ENCODE results near the gene TUB. TPM values are rescaled to one million over a fixed set of nuclear protein-coding genes. Genes with fewer than 3 reads are reported as not detected.

The TUB gene
- total RNA-seq, 1 experiment from 2014 or later = not detected

- ChIA-PET POLR2A (ENCODE audit: unreplicated experiment) (no interaction called here), CTCF (no interaction called here)
- no peaks in the 10 kb centered on the region for H3K9me2 ChIP-seq (ENCODE audit: insufficient read depth)
- no peak for TF ChIP-seq EZH2 (IDR thresholded peaks at IDR 0.05; ENCODE audit: low read depth)
- TF ChIP-seq CTCF (conservative IDR thresholded peaks at IDR 0.05) = no peak
- no peaks in the 10 kb centered on the region for H3F3A ChIP-seq (ENCODE audit: insufficient read depth, low read depth)
- H3K36me3 ChIP-seq (ENCODE audit: low read depth) = no peaks in the 10 kb centered on the region
- no peak overlapping the region for H3K4me3 ChIP-seq
- no peak for DNase-seq
- H3K79me2 ChIP-seq (ENCODE audit: low read depth) = no peaks in the 10 kb centered on the region
- intact Hi-C loops (cut with micrococcal nuclease; ENCODE audit: unreplicated experiment) = no loop called here
- H2AFZ ChIP-seq = no peak overlapping the region
- H3K4me1 ChIP-seq (replicated peaks; ENCODE audit: insufficient read depth) = no peaks in the 10 kb centered on the region
- no peak overlapping the region for H3K4me2 ChIP-seq
- BruUV-seq (replicated peaks) = no TSS peak
- H3K27ac ChIP-seq = no peak overlapping the region
- no peaks in the 10 kb centered on the region for H4K20me1 ChIP-seq (ENCODE audit: insufficient read depth)
- H3K27me3 ChIP-seq (ENCODE audit: insufficient read depth, low read depth) = peaks cover 13% of the 10 kb centered on the region; the same call in 1 of the 2 replicates
- H3K9me3 ChIP-seq (ENCODE audit: insufficient read depth, low read depth) = no peaks in the 10 kb centered on the region
These were observed 4.1 kb downstream of the TUB start for GRCh38 chr11:8085011-8085645.

- intact Hi-C loops (cut with micrococcal nuclease; ENCODE audit: unreplicated experiment) = no loop called here
- Histone ChIP-seq H3K27ac (no peak overlapping the region), H3F3A (ENCODE audit: insufficient read depth, low read depth) (no peaks in the 10 kb centered on the region), H2AFZ (no peak overlapping the region), H3K4me2 (no peak overlapping the region), H3K9me2 (ENCODE audit: insufficient read depth) (no peaks in the 10 kb centered on the region), H3K79me2 (ENCODE audit: low read depth) (no peaks in the 10 kb centered on the region), H4K20me1 (ENCODE audit: insufficient read depth) (no peaks in the 10 kb centered on the region), H3K36me3 (ENCODE audit: low read depth) (no peaks in the 10 kb centered on the region), H3K4me3 (no peak overlapping the region), H3K4me1 (replicated peaks; ENCODE audit: insufficient read depth) (no peaks in the 10 kb centered on the region), H3K9me3 (ENCODE audit: insufficient read depth, low read depth) (no peaks in the 10 kb centered on the region), H3K27me3 (ENCODE audit: insufficient read depth, low read depth) (peaks cover 13% of the 10 kb centered on the region; the same call in 1 of the 2 replicates)
- no peak for DNase-seq
- POLR2A ChIA-PET (ENCODE audit: unreplicated experiment) = interaction anchor here (0.6 kb wide), 1 partner anchor 1007 kb away, joined by 3 read pairs; no protein-coding TSS in a partner anchor
- TF ChIP-seq EZH2 (IDR thresholded peaks at IDR 0.05; ENCODE audit: low read depth) = no peak
- no peak for TF ChIP-seq CTCF (conservative IDR thresholded peaks at IDR 0.05)
- CTCF ChIA-PET = no interaction called here
- BruUV-seq (replicated peaks) = no TSS peak
These were observed 5.0 kb downstream of the TUB start for GRCh38 chr11:8086001-8086479.

GRCh38 chr11:8086571-8086970, 5.6 kb downstream of the TUB start:
- H4K20me1 ChIP-seq (ENCODE audit: insufficient read depth) = no peaks in the 10 kb centered on the region
- no peaks in the 10 kb centered on the region for H3K36me3 ChIP-seq (ENCODE audit: low read depth)
- ChIA-PET CTCF (no interaction called here), POLR2A (ENCODE audit: unreplicated experiment) (interaction anchor here (0.6 kb wide), 1 partner anchor 1006 kb away, joined by 3 read pairs; no protein-coding TSS in a partner anchor)
- no peak for DNase-seq
- H3K9me3 ChIP-seq (ENCODE audit: insufficient read depth, low read depth) = no peaks in the 10 kb centered on the region
- intact Hi-C loops (cut with micrococcal nuclease; ENCODE audit: unreplicated experiment) = no loop called here
- no peak overlapping the region for H3K4me3 ChIP-seq
- no peaks in the 10 kb centered on the region for H3K9me2 ChIP-seq (ENCODE audit: insufficient read depth)
- no peak overlapping the region for H3K27ac ChIP-seq
- TF ChIP-seq EZH2 (IDR thresholded peaks at IDR 0.05; ENCODE audit: low read depth) (no peak), CTCF (conservative IDR thresholded peaks at IDR 0.05) (no peak)
- H3K4me1 ChIP-seq (replicated peaks; ENCODE audit: insufficient read depth) = no peaks in the 10 kb centered on the region
- BruUV-seq (replicated peaks) = no TSS peak
- H3K27me3 ChIP-seq (ENCODE audit: insufficient read depth, low read depth) = peaks cover 13% of the 10 kb centered on the region; the same call in 1 of the 2 replicates
- no peak overlapping the region for H2AFZ ChIP-seq
- no peaks in the 10 kb centered on the region for H3K79me2 ChIP-seq (ENCODE audit: low read depth)
- H3F3A ChIP-seq (ENCODE audit: insufficient read depth, low read depth) = no peaks in the 10 kb centered on the region
- H3K4me2 ChIP-seq = no peak overlapping the region
